ENCODE data around the gene FOXRED2.

FOXRED2 gene

GRCh38 chr22:36486619-36487384 is 20.0 kb downstream of the FOXRED2 start:
- no peaks in the 10 kb centered on the region for H3K9me3 ChIP-seq (ENCODE audit: control insufficient read depth in 1 of 2, low read length in 2 of 2)
- H3K4me1 ChIP-seq (ENCODE audit: control insufficient read depth in 1 of 2, insufficient read depth in 2 of 2, low read length in 2 of 2) = peaks cover 0 to 4% of the 10 kb centered on the region in 2 donors
- H3K27ac ChIP-seq (ENCODE audit: low read length) = no peak overlapping the region
- no peaks in the 10 kb centered on the region for H3K27me3 ChIP-seq (ENCODE audit: low read depth, low read length)
- peaks cover 0 to 12% of the 10 kb centered on the region in 2 donors for H3K36me3 ChIP-seq (ENCODE audit: control insufficient read depth in 1 of 2, insufficient read depth in 2 of 2, low read length in 2 of 2)
- H3K4me3 ChIP-seq (ENCODE audit: low read depth in 1 of 2, low read length in 2 of 2) = no peak overlapping the region

- peaks cover 5 to 18% of the 10 kb centered on the region in 2 donors for H3K4me1 ChIP-seq (ENCODE audit: control insufficient read depth in 1 of 2, insufficient read depth in 2 of 2, low read length in 2 of 2)
Observed at GRCh38 chr22:36481393-36482168, 25.3 kb downstream of the FOXRED2 start, which contains the start of gene TXN2. Gene TXN2, minus strand, starts transcription at chr22:36481640. Its CDS starts 803 bp downstream, at chr22:36480837.

GRCh38 chr22:36480941-36481392 is 25.9 kb downstream of the FOXRED2 start:
- Histone ChIP-seq H3K4me3 (ENCODE audit: low read depth in 1 of 2, low read length in 2 of 2) (peak overlapping the region; percentile 72 to 85), H3K27ac (ENCODE audit: low read length) (peak overlapping the region; percentile 90), H3K9me3 (ENCODE audit: control insufficient read depth in 1 of 2, low read length in 2 of 2) (no peaks in the 10 kb centered on the region), H3K4me1 (ENCODE audit: control insufficient read depth in 1 of 2, insufficient read depth in 2 of 2, low read length in 2 of 2) (peaks cover 5 to 18% of the 10 kb centered on the region in 2 donors), H3K27me3 (ENCODE audit: low read depth, low read length) (no peaks in the 10 kb centered on the region), H3K36me3 (ENCODE audit: control insufficient read depth in 1 of 2, insufficient read depth in 2 of 2, low read length in 2 of 2) (peaks cover 15 to 28% of the 10 kb centered on the region in 2 donors)

More at GRCh38 chr22:36481393-36482168, 25.3 kb downstream of the FOXRED2 start, which contains the start of gene TXN2:
- Histone ChIP-seq H3K36me3 (ENCODE audit: control insufficient read depth in 1 of 2, insufficient read depth in 2 of 2, low read length in 2 of 2) (peaks cover 11 to 22% of the 10 kb centered on the region in 2 donors), H3K4me3 (ENCODE audit: low read depth in 1 of 2, low read length in 2 of 2) (peak within 1 kb of the TSS; percentile 72 to 85), H3K9me3 (ENCODE audit: control insufficient read depth in 1 of 2, low read length in 2 of 2) (no peaks in the 10 kb centered on the region), H3K27ac (ENCODE audit: low read length) (peak within 1 kb of the TSS; percentile 90), H3K27me3 (ENCODE audit: low read depth, low read length) (no peaks in the 10 kb centered on the region)

- Histone ChIP-seq H3K9me3 (ENCODE audit: control insufficient read depth in 1 of 2, low read length in 2 of 2) (no peaks in the 10 kb centered on the region), H3K4me3 (ENCODE audit: low read depth in 1 of 2, low read length in 2 of 2) (no peak overlapping the region), H3K27ac (ENCODE audit: low read length) (no peak overlapping the region), H3K4me1 (ENCODE audit: control insufficient read depth in 1 of 2, insufficient read depth in 2 of 2, low read length in 2 of 2) (peaks cover 5 to 23% of the 10 kb centered on the region in 2 donors), H3K27me3 (ENCODE audit: low read depth, low read length) (no peaks in the 10 kb centered on the region), H3K36me3 (ENCODE audit: control insufficient read depth in 1 of 2, insufficient read depth in 2 of 2, low read length in 2 of 2) (peaks cover 33 to 46% of the 10 kb centered on the region in 2 donors)
Observed at GRCh38 chr22:36478966-36479365, 27.9 kb downstream of the FOXRED2 start.

- H3K4me1 ChIP-seq (ENCODE audit: control insufficient read depth in 1 of 2, insufficient read depth in 2 of 2, low read length in 2 of 2) = peaks cover 2 to 22% of the 10 kb centered on the region in 2 donors
- H3K36me3 ChIP-seq (ENCODE audit: control insufficient read depth in 1 of 2, insufficient read depth in 2 of 2, low read length in 2 of 2) = peaks cover 41 to 63% of the 10 kb centered on the region in 2 donors
- no peak overlapping the region for H3K27ac ChIP-seq (ENCODE audit: low read length)
- H3K27me3 ChIP-seq (ENCODE audit: low read depth, low read length) = no peaks in the 10 kb centered on the region
- no peak overlapping the region for H3K4me3 ChIP-seq (ENCODE audit: low read depth in 1 of 2, low read length in 2 of 2)
- no peaks in the 10 kb centered on the region for H3K9me3 ChIP-seq (ENCODE audit: control insufficient read depth in 1 of 2, low read length in 2 of 2)
Observed at GRCh38 chr22:36475341-36475740, 31.5 kb downstream of the FOXRED2 start.

- Histone ChIP-seq H3K9me3 (ENCODE audit: control insufficient read depth in 1 of 2, low read length in 2 of 2) (no peaks in the 10 kb centered on the region), H3K4me1 (ENCODE audit: control insufficient read depth in 1 of 2, insufficient read depth in 2 of 2, low read length in 2 of 2) (peaks cover 6 to 36% of the 10 kb centered on the region in 2 donors), H3K27ac (ENCODE audit: low read length) (peak overlapping the region; percentile 74), H3K36me3 (ENCODE audit: control insufficient read depth in 1 of 2, insufficient read depth in 2 of 2, low read length in 2 of 2) (peaks cover 37 to 58% of the 10 kb centered on the region in 2 donors), H3K27me3 (ENCODE audit: low read depth, low read length) (no peaks in the 10 kb centered on the region), H3K4me3 (ENCODE audit: low read depth in 1 of 2, low read length in 2 of 2) (peak overlapping the region in 1 of 2 donors; percentile 21)
Observed at GRCh38 chr22:36472689-36473088, 34.2 kb downstream of the FOXRED2 start.

- peak overlapping the region in 1 of 2 donors; percentile 21 for H3K4me3 ChIP-seq (ENCODE audit: low read depth in 1 of 2, low read length in 2 of 2)
Observed at GRCh38 chr22:36471341-36471821, 35.5 kb downstream of the FOXRED2 start.

GRCh38 chr22:36470994-36471331 is 35.9 kb downstream of the FOXRED2 start:
- Histone ChIP-seq H3K27me3 (ENCODE audit: low read depth, low read length) (no peaks in the 10 kb centered on the region), H3K36me3 (ENCODE audit: control insufficient read depth in 1 of 2, insufficient read depth in 2 of 2, low read length in 2 of 2) (peaks cover 38 to 46% of the 10 kb centered on the region in 2 donors), H3K9me3 (ENCODE audit: control insufficient read depth in 1 of 2, low read length in 2 of 2) (no peaks in the 10 kb centered on the region), H3K27ac (ENCODE audit: low read length) (peak overlapping the region; percentile 74), H3K4me1 (ENCODE audit: control insufficient read depth in 1 of 2, insufficient read depth in 2 of 2, low read length in 2 of 2) (peaks cover 7 to 40% of the 10 kb centered on the region in 2 donors), H3K4me3 (ENCODE audit: low read depth in 1 of 2, low read length in 2 of 2) (peak overlapping the region in 1 of 2 donors; percentile 21)

More at GRCh38 chr22:36471341-36471821, 35.5 kb downstream of the FOXRED2 start:
- Histone ChIP-seq H3K4me1 (ENCODE audit: control insufficient read depth in 1 of 2, insufficient read depth in 2 of 2, low read length in 2 of 2) (peaks cover 7 to 40% of the 10 kb centered on the region in 2 donors), H3K27me3 (ENCODE audit: low read depth, low read length) (no peaks in the 10 kb centered on the region), H3K9me3 (ENCODE audit: control insufficient read depth in 1 of 2, low read length in 2 of 2) (no peaks in the 10 kb centered on the region), H3K27ac (ENCODE audit: low read length) (peak overlapping the region; percentile 74), H3K36me3 (ENCODE audit: control insufficient read depth in 1 of 2, insufficient read depth in 2 of 2, low read length in 2 of 2) (peaks cover 40 to 50% of the 10 kb centered on the region in 2 donors)

GRCh38 chr22:36470162-36470993 is 36.5 kb downstream of the FOXRED2 start:
- Histone ChIP-seq H3K4me3 (ENCODE audit: low read depth in 1 of 2, low read length in 2 of 2) (peak overlapping the region in 1 of 2 donors; percentile 21), H3K36me3 (ENCODE audit: control insufficient read depth in 1 of 2, insufficient read depth in 2 of 2, low read length in 2 of 2) (peaks cover 32 to 43% of the 10 kb centered on the region in 2 donors), H3K9me3 (ENCODE audit: control insufficient read depth in 1 of 2, low read length in 2 of 2) (no peaks in the 10 kb centered on the region), H3K4me1 (ENCODE audit: control insufficient read depth in 1 of 2, insufficient read depth in 2 of 2, low read length in 2 of 2) (peaks cover 7 to 40% of the 10 kb centered on the region in 2 donors), H3K27ac (ENCODE audit: low read length) (peak overlapping the region; percentile 74), H3K27me3 (ENCODE audit: low read depth, low read length) (no peaks in the 10 kb centered on the region)

GRCh38 chr22:36469094-36469710 is 37.6 kb downstream of the FOXRED2 start:
- H3K4me1 ChIP-seq (ENCODE audit: control insufficient read depth in 1 of 2, insufficient read depth in 2 of 2, low read length in 2 of 2) = peaks cover 7 to 37% of the 10 kb centered on the region in 2 donors
- H3K27ac ChIP-seq (ENCODE audit: low read length) = peak overlapping the region; percentile 63
- no peaks in the 10 kb centered on the region for H3K9me3 ChIP-seq (ENCODE audit: control insufficient read depth in 1 of 2, low read length in 2 of 2)

More at GRCh38 chr22:36469094-36469710, 37.6 kb downstream of the FOXRED2 start:
- Histone ChIP-seq H3K4me3 (ENCODE audit: low read depth in 1 of 2, low read length in 2 of 2) (no peak overlapping the region), H3K36me3 (ENCODE audit: control insufficient read depth in 1 of 2, insufficient read depth in 2 of 2, low read length in 2 of 2) (peaks cover 21 to 33% of the 10 kb centered on the region in 2 donors), H3K27me3 (ENCODE audit: low read depth, low read length) (no peaks in the 10 kb centered on the region)

All from muscle layer of duodenum (tissue), 2 donors.